GM18508 (cell line): Measurements from ENCODE around the gene POLDIP3.
"Not testable (repeated sequence)": the region's sequence is repeated elsewhere in the genome, so short reads cannot be mapped to it uniquely, and the experiment has no call there.

Experiments used
- ATAC-seq: cut with Tn5 transposase; IDR thresholded peaks from one replicate; pipeline ENCODE4 v1.9.1; 2021; ENCODE audit warnings: moderate number of reproducible peaks; ENCODE audit not compliant: insufficient read depth, unreplicated experiment

Gene POLDIP3

DNA sequence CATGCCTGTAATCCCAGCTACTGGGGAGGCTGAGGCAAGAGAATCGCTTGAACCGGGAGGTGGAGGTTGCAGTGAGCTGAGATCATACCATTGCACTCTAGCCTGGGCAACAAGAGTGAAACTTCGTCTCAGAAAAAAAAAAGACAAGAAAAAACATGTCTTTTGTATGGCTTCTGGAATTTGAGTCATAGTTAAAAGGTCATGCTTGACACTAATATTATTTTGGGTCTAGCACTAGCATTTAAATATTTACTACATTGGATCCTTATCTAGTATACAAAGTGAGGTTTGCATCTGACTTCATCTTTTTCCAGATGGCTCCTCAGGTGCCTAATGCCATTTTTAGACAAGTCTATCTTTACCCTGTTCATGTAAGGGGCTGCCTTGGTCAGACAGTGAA lies 50.7 kb downstream of the POLDIP3 start:
- not testable (repeated sequence) for ATAC-seq

DNA sequence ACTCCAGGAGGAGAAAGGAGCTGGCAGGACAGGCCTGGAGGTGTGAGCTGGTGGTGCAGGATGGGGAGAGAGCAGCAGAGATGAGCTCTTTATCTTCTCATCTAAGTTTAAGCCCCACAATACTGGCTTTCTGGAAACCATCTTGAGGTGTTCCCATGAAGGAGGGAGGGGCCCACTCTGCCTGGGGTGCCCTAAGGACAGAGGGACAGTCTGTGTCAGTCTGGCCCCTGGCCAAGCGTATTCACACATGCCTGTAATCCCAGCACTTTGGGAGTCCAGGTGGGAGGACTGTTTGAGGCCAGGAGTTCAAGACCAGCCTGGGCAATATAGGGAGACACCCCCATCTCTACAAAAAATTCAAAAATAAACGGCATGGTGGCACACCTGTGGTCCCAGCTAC lies 52.0 kb downstream of the POLDIP3 start:
- ATAC-seq: no peak

DNA sequence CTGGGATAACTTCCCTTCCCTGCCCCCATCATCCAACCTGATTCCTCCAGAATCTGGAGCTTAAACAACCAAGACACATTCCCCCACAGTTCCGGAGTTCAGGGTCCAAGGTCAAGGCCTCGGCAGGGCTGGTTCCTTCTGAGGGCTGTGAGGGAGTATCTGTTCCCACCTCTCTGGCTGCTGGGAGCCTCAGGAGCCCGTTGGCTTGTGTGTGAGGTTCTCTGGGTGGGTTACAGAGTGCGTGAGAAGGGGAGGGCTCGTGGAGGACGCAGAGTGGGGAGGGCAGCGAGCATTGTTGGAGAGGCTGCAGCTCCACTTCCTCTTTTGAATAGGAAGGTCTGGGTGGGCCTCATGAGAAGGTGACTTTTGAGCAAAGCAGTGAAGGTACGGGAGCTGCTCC lies 52.4 kb downstream of the POLDIP3 start:
- no peak for ATAC-seq

DNA sequence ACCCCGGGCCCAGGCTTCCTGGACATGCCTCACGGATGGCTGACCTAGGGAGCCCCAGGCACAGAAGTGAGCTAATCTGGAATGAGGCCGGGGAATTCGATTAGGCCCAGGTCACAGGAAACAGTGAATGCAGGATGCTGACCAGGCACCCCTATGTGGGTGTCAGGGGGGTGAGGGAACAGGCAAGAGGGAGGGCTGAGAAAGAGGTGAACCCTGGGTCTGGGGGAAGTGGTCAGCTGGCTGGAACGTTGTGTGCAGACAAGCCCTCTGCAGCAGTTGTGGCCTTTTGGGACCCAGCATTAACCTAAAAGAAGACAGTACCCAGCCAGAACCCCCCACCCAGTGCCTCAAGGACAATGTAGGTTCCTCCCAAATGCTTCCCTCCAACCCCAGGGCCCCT lies 52.8 kb downstream of the POLDIP3 start:
- no peak for ATAC-seq

DNA sequence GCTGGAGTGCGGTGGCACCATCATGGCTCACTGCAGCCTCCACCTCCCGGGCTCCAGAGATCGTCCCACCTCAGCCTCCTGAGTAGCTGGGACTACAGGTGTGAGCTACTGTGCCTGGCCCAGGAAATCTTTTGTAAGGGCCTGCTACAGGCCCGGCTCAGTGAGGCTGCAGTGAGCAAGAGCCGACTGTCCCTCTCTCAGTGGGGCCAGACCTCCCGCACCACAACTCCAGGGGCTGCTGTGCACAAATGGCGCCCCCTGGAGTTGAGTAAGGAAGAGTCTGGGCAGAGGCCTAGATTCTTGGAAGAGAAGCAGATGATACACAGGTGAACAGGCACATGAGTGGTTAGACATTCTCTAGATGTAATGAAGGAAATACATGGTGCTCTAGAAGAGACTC lies 53.9 kb downstream of the POLDIP3 start:
- no peak for ATAC-seq

DNA sequence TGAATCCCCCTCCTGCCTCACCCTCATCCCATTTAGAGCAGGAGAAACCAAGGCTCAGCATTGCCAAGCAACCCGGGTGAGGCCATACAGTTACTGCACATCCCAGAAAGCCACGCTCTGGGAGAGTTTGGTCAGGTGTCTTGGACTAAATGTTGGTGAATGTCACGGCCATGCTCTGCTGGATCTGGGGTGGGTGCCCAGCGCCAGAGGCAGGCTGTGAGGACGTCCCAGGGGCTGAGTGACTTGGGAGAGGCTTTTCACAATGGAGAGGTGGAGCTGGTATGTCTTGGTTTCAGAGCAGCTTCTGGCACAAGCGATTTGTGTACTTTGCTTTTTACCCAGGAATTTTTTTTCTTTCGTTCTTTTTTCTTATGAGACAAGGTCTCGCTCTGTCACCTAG lies 54.3 kb downstream of the POLDIP3 start:
- no peak for ATAC-seq

DNA sequence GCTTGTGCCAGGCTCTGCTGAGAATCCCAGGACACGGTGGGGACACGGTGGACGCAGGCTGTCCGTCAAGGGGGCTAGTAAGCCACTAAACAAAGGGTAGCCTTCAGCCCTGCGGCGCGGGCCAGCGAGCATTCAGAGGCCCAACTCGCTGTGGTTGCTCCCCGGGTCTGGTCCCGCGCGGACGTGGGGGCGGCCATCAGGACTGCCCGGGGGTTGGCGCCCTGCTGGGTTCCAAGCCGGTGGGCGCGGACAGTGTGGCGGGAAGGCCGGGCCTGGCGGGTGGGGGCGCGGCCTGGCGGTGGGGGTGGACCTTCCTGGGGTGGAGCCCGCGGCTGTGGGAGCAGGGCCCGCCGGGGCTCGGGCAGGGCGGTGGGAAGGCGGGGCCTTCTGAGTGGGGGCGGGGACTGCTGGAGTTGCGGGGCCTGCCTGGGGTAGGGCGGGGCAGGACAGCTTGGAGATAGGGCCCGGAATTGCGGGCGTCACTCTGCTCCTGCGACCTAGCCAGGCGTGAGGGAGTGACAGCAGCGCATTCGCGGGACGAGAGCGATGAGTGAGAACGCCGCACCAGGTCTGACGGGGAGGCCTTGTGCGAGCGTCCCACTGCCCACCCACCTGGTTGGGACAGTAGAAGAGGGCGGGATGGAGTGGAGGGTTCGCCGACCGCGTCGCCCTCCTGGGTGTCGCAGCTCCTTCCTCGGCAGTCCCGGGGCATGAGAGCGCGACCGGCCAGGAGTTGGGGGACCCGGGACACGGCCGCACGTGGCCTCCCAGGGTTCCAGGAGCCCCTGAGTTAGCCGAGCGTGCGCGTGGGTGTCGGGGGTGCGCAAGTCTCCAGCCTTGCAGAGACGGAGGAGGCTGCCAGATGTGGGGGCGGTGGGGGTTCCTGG lies 61.0 kb downstream of the POLDIP3 start, which contains the start of gene SERHL2:
Gene SERHL2 (plus strand): TSS at position 482 of the 887 bp plus-strand sequence. CDS start 65 bp downstream, at position 547.
- ATAC-seq: no peak

DNA sequence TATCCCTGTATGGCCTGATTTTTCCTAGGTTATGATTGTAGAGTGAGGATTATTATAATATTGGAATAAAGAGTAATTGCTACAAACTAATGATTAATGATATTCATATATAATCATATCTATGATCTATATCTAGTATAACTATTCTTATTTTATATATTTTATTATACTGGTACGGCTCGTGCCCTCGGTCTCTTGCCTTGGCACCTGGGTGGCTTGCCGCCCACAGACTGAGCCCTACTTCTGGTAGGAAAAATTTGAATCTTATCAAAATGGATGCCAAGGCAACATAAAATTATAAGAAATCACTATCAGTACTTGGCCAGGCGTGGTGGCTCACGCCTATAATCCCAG lies 62.4 kb downstream of the POLDIP3 start:
- not testable (repeated sequence) for ATAC-seq

DNA sequence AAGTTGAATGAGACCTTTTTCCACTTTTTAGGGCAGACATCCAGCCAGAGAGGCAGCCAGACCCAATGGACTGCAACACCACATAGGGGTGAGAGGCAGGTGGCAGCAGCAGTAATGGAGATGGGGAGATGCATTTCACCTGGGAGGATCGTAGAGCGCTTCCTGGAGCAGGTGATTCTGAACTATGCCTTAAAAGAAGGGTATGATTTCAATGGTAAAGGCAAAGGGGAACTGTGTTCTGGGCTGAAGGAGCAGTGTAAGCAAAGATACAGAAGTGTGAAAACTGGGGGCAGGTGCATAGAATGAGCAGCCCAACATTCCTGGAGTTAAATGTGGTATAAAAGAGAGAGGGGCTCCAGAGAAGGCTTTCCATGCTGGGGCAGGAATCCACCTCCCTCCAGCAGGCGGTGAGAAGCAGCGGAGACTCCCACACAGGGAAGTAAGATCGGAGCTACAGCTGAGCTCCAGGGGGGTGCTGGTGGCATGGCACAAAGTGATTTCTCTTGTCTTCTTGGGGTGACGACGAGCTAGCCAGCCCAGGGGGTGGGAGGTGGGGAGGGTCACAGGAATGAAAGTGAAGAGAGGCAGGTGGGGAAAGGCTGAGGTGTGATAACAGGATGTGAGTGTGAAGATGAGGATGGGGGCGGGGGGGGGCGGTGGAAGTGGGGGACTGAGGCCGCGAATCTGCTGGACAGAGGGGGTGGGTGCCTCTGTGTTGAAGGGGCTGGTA lies 65.2 kb downstream of the POLDIP3 start:
- ATAC-seq: no peak

DNA sequence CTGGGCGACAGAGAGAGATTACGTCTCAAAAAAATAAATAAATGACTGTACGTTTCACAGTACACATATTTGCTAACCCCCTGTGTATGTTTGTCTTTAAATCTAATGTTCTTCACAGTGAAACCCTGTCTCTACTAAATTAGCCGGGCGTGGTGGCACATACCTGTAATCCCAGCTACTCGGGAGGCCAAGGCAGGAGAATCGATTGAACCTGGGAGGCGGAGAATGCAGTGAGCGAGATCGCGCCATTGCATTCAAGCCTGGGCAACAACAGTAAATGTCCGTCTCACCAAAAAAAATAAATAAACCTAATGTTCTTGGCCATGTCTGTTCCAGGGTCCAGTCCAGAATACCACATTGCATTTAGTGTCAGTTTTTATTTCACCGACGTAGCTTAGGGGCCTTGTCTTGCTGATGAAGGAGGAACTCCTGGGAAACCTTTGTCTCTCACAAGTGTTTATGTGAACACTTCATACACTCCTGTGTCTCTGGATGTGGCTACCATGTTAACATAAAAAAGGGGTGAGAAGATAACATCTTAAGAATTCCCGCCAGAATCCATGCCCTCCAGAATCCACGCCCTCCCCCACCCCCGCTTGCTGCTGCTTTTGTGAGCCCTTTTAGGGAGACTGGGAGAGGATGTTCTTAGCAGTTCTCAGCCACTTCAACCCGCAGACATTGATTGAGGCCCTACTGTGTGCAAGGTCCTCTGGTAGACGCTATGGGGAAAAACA lies 65.9 kb downstream of the POLDIP3 start:
- no peak for ATAC-seq

DNA sequence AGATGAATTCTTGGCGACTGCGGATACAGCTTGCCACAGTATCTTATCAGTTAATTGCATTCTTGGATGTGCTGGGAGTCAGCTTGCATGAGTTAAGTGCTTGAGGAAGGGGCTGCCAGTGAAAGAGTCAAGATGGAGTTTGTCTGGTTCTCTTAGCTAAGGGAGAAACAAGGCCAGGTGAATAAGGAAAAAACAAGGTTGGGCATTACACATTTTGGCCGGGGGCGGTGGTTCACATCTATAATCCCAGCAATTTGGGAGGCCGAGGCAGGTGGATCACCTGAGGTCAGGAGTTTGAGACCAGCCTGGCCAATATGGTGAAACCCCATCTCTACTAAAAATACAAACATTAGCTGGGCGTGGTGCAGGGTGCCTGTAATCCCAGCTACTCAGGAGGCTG lies 66.6 kb downstream of the POLDIP3 start:
- not testable (repeated sequence) for ATAC-seq

DNA sequence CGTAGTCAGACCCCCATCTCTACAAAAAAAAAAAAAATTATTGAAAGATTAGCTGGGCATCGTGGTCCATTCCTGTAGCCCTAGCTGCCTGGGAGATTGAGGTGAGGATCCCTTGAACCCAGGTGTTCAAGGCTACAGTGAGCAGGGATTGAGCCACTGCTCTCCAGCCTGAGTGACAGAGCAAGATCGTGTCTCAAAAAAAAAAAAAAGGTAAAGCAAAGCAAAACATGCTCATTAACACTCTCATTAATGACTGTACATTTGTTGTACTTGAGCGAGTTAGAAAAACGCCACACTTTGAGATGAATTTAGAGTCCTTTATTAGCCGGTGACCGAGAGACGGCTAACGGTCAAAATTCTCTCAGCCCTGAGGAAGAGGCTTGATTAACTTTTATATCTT lies 67.1 kb downstream of the POLDIP3 start:
- no peak for ATAC-seq

DNA sequence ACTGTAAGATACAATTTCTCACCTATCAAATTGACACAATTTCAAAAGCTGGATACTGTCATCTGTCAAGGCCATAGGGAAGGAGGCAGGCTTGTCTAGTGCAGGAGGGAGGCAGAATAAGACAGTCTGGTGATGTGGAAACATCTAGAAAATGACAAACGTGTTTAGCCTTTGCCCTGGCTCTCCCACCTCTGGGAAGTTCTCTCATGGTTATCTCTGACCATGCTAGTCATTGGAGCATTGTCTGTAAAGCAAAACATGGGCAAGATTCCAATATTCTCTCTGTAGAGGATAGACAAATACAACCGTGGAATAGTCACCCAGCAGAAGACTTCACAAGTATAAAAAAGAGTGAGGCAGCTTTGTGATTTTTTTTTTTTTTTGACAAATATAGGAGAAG lies 70.0 kb downstream of the POLDIP3 start:
- ATAC-seq: no peak

DNA sequence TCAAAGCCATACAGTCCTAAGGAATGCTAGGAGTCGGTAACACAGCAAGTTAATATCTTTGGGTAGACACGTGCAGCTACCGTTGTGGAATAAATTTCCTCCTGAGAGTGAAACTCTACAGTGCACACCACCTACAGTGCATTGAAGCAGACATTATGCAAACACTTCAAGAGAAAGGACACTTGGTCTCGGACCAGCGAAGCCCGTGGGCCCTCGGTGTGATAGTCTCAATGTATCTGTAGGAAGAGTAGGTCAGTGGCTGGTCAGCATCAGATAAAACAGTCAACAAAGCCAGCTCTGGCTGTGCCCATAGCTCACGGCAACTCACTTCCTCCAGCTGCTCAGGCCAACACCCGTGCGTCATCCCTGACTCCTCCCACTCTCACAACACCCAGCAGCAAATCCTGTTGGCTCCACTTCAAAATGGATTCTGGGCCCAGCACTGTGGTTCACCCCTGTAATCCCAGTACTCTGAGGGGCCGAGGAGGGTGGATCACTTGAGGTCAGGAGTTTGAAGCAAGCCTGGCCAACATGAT lies 75.4 kb downstream of the POLDIP3 start:
- ATAC-seq: not testable (repeated sequence)

DNA sequence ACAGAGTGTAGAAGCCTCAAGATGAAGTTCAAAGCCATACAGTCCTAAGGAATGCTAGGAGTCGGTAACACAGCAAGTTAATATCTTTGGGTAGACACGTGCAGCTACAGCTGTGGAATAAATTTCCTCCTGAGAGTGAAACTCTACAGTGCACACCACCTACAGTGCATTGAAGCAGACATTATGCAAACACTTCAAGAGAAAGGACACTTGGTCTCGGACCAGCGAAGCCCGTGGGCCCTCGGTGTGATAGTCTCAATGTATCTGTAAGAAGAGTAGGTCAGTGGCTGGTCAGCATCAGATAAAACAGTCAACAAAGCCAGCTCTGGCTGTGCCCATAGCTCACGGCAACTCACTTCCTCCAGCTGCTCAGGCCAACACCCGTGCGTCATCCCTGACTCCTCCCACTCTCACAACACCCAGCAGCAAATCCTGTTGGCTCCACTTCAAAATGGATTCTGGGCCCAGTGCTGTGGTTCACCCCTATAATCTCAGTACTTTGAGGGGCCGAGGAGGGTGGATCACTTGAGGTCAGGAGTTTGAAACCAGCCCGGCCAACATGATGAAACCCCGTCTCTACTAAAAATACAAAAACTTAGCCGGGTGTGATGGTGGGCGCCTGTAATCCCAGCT lies 77.4 kb downstream of the POLDIP3 start:
- not testable (repeated sequence) for ATAC-seq

DNA sequence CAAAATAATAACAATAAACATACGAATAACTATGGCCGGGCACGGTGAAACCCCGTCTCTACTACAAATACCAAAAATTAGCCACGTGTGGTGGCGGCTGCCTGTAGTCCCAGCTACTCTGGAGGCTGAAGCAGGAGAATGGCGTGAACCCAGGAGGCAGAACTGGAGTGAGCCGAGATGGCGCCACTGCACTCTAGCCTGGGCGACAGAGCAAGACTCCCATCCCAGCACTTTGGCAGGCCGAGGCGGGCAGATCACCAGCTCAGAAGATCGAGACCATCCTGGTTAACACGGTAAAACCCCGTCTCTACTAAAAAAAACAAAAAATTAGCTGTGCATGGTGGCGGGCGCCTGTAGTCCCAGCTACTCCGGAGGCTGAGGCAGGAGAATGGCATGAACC lies 78.0 kb downstream of the POLDIP3 start:
- ATAC-seq: not testable (repeated sequence)

DNA sequence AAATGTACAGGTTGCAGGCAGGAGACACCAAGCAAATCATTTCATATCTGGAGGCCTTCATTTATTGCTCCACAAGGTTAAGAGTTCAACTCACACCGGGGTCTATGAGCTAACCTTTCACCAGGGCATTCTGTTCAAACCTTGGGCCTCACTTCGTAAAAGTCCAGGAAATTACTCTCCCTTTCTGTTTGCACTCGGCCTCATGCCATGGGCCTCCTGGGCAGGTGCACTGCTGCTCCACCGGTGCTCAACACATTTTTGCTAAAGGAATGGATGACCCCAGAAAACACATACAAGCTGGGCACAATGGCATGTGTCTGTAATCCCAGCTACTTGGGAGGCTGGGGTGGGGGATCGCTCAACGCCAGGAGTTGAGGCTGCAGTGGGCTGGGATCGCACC lies 78.5 kb downstream of the POLDIP3 start:
- no peak for ATAC-seq

DNA sequence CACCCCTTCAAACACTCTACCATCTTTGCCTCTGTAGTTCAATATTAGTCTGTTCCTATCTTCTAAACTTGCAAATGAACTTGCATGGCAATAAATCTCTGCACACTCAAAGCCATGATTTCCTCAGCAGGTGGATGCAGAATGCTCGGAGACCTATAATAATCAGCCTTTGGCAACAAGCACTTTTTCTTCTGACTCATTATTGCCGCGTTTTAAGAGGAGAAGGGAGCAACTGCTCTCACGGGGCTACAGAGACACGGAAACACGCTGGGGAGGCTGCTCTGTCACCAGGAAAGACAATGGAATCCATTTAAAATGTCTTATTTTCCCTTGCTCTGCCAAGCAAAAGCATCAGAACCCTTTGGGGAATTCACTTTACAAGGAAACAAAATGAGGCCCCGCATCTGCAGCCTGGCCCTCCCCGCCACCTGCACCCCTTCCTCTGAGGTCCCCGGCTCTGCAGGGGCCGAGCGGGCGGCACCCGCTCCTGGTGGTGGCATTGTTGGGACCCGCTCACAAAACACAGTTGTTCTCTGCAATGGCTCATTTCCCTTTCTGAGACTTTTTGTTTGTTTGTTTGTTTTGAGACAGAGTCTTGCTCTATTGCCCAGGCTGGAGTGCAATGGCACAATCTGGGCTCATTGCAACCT lies 79.5 kb downstream of the POLDIP3 start:
- not testable (repeated sequence) for ATAC-seq
